HG03442 (cell line): ENCODE results near the gene TACC2.

Source experiments
- ATAC-seq: cut with Tn5 transposase; IDR thresholded peaks from one replicate; pipeline ENCODE4 v1.9.1; 2021; ENCODE audit warnings: mild to moderate bottlenecking, moderate library complexity; ENCODE audit not compliant: unreplicated experiment

The TACC2 gene

GRCh38 chr10:122241836-122242235, 252.9 kb downstream of the TACC2 start:
- ATAC-seq: no peak

- ATAC-seq: no peak
Observed at GRCh38 chr10:122243550-122243949, 254.6 kb downstream of the TACC2 start.

- no peak for ATAC-seq
Observed at GRCh38 chr10:122244001-122244975, 255.3 kb downstream of the TACC2 start.

GRCh38 chr10:122245136-122245535, 256.2 kb downstream of the TACC2 start:
- ATAC-seq: no peak

- ATAC-seq: no peak
Observed at GRCh38 chr10:122245897-122246296, 256.9 kb downstream of the TACC2 start.

GRCh38 chr10:122246830-122247520, 258.0 kb downstream of the TACC2 start:
- ATAC-seq: no peak

- no peak for ATAC-seq
Observed at GRCh38 chr10:122248356-122249302, 259.7 kb downstream of the TACC2 start.

DNA sequence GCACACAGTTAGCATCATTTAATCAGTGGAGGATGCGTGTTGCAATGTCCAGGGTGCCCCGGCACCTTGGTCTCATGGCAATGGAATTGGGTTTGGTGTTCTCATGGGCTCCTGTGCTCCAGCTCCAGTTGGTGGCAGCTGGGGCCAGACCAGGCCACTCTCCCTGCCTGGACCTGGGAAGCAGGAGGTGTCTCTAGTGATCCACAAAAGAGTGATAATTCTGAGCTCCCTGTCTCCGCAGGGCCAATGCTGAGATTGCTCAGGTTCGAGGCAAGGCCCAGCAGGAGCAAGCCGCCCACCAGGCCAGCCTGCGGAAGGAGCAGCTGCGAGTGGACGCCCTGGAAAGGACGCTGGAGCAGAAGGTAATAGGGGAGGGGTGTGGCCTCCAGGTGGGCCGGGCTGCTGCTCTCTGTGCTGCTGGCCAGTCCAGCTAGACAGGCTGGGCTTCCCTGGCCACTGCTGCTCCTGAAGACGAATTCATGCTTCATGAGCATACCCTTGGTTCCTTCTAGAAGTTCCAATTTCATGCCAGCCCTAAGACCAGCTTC, 260.4 kb downstream of the TACC2 start:
- ATAC-seq: no peak

DNA sequence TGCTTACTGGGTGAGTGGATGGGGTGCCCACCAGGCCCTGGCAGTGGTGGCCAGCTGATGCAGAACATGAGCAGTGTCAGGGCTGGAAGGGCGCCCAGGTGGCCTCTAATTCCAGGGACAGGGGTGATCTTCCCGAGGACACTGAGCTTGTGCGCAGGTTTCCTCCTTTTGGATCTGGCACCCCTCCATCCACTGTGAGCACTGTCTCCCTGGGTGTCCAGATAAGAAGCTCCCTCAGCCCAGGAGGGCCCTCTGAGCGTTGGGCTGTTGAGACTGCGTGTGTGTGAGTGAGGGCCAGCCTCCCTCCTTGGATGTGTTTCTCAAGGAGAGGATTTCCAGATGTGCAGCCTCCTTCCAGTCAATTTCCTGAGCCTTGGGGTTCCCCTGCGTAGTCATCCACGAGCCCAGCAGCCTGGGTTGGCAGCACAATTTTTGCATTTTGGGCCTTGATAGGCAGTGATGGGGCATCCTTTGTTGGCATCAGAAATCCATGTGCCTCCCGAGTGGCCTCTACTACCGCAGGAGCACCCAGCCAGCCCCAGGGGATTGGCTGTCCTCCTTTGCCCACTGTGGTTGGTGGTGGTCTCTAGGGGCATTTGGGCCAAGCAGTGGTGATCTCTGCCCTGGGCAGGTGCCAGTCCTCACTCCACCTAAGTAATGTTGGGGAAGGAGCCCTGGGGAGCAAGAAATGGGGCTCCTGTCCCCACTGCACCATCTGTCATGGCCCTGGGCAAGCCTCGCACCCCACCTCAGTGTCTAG, 261.2 kb downstream of the TACC2 start:
- no peak for ATAC-seq

GRCh38 chr10:122251459-122252255, 262.7 kb downstream of the TACC2 start:
- ATAC-seq: no peak

DNA sequence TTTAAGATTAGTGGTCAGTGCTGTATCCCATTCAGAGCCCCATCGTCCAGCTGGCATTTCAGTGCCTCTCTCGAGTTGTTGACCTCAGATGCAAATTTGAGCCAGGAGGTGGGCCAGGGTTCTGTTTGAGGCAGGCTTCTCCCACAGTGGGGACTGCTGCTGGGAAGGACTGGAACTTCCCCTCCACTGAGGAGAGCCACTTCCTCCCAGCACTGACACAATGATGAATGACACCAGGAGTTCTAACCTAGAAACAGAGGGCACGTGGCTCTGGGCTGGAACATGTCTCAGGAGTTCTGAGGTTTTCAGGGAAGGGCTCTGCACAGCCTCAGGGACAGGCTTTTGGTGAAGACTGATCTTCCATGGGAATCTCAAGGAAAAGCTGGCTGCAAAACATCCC, 263.8 kb downstream of the TACC2 start:
- ATAC-seq: no peak

- no peak for ATAC-seq
Observed at GRCh38 chr10:122253605-122254004, 264.6 kb downstream of the TACC2 start.

- no peak for ATAC-seq
Observed at GRCh38 chr10:122254831-122255230, 265.9 kb downstream of the TACC2 start.

GRCh38 chr10:122255509-122256301, 266.7 kb downstream of the TACC2 start:
- ATAC-seq: no peak

- ATAC-seq: no peak
Observed at GRCh38 chr10:122257041-122257440, 268.1 kb downstream of the TACC2 start.

DNA sequence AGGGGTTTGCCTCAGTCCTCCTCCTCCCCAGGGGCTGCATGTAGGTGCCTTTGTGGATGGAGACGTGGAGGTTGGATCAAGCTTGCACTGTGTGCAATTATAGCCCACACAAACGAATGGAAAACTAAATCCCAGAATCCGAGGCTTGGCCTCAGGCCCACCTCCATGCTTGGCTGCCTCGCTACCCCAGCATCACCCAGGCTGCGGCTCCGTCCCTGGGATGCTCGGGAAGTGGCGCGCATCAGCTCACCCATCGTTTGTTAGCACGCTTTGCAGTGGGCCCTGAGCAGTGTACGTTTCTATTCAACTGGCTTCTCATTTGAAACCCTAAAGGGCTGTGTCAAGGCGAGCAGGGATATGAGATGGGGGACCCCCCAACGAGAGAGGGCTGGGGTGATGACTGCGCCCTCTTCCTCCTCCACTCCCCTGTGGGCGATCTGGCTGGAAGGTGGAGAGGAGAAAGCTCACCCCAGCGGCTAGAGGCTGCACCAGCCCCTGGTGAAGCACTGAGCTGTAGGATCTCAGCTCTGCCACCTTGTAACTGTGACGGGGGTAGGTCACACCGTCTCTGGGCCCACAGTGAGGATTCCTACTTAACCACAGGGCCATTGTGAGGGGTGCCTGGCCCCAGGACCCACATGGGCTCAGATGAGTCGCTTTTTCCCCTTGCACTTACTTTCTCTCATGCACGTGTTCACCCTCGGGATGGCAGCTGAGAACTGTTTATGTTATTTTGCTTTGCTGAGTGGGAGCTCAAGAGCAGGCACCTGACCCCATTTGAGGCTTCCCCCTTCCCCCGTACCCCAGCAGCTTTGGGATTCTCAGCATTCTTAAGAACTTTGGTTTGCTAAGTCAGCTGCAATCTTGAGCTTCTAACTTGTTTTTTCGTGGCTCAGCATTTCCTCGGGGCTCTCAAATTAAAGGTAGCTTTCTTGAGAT, 269.4 kb downstream of the TACC2 start:
- ATAC-seq: no peak

DNA sequence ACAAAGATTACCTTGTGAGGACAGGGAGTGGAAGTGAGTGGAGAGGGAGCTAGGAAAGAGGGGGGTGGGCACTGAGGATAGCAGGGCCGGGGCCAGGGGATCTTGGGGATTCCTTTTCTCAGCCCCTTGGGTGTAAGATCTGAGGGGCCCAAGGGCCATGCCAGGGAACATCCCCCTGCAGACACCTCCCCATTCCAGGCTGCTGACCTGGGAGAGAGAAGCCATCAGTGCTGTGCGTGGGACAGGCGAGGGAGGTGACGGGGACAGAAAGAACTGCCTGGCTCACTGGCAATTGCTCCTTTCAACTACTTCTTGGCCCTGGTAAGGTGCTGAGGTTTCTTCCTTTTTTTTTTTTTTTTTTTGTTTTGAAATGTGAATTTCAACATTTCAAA, 270.1 kb downstream of the TACC2 start:
- ATAC-seq: no peak
